Testis (tissue), 3 donors: Measurements from ENCODE around the gene CHN2. TPM values are rescaled to one million over a fixed set of nuclear protein-coding genes. Genes with fewer than 3 reads are reported as not detected.

Experiments
- DNase-seq: peaks from one replicate; pipeline ENCODE4 v3.0.0-alpha.2; 2019
- H3K27ac ChIP-seq, 2 donors: fragments of 200-600 bp; sonication (generic); one replicate each; pipeline ENCODE4 v1.5.1; 2019
- H3K27me3 ChIP-seq: fragments of 200-600 bp; sonication (generic); one replicate; pipeline ENCODE4 v1.5.1; 2019
- H3K36me3 ChIP-seq: fragments of 200-600 bp; sonication (generic); one replicate; pipeline ENCODE4 v1.5.1; 2017; ENCODE audit warnings: low read depth; ENCODE audit errors: missing control alignments
- H3K4me1 ChIP-seq: fragments of 200-600 bp; sonication (generic); one replicate; pipeline ENCODE4 v1.5.1; 2019
- H3K4me3 ChIP-seq, 2 donors: fragments of 200-600 bp; sonication (generic); one replicate each; pipeline ENCODE4 v1.5.1; 2017 to 2019
- H3K9me3 ChIP-seq: fragments of 200-600 bp; sonication (generic); one replicate; pipeline ENCODE4 v1.5.1; 2017
- POLR2A ChIP-seq: fragments of 450-650 bp; IDR thresholded peaks from one replicate; pipeline ENCODE4 v1.6.1; 2017; ENCODE audit warnings: antibody characterized with exemption, mild to moderate bottlenecking, moderate library complexity
- WGBS, 2 donors: methylation state at CpG; one replicate each; pipeline ENCODE4 v1.1.5; 2018; 5-methylcytosine and 5-hydroxymethylcytosine counted together
- intact Hi-C: fragments of 100-400 bp; cut with DNase I; formaldehyde crosslinking; loops from one replicate; pipeline ENCODE4 v1.15.1; 2023; ENCODE audit warnings: low total_unique reads
- polyA plus RNA-seq: library from polyadenylated mRNA; stranded (reverse); fragments of 350-450 nt; fragmentation: Illumina TruSeq; extraction: RNeasy Lipid Tissue Mini Kit (QIAGEN cat#74804); gene quantifications from one replicate; pipeline ENCODE4 v1.2.3, GENCODE V29; 2014; ENCODE audit warnings: low read depth, low replicate concordance; ENCODE audit not compliant: insufficient read depth
- total RNA-seq, 2 donors: library from RNA; depleted of rRNA; stranded (reverse); fragments of >200 nt; gene quantifications; one replicate each; pipeline ENCODE4 v1.2.3, GENCODE V29; 2016
- TF ChIP-seq, protein P1 (sequence below), 3 experiments: fragments of 450-650 bp in 2 of 3; fragments of 200-600 bp in 1 of 3; sonication (generic) in 1 of 3; IDR thresholded peaks; one replicate each; pipeline ENCODE4 v1.5.1; 2016 to 2019; ENCODE audit warnings: antibody characterized with exemption in 3 of 3, mild to moderate bottlenecking in 2 of 3, moderate library complexity in 1 of 3

Gene CHN2
- total and polyA plus RNA-seq, 3 donors from 2014 or later: 8.6 to 27.4 (median 15.1) TPM

- no peak for TF ChIP-seq POLR2A
- TF ChIP-seq, protein P1, sequence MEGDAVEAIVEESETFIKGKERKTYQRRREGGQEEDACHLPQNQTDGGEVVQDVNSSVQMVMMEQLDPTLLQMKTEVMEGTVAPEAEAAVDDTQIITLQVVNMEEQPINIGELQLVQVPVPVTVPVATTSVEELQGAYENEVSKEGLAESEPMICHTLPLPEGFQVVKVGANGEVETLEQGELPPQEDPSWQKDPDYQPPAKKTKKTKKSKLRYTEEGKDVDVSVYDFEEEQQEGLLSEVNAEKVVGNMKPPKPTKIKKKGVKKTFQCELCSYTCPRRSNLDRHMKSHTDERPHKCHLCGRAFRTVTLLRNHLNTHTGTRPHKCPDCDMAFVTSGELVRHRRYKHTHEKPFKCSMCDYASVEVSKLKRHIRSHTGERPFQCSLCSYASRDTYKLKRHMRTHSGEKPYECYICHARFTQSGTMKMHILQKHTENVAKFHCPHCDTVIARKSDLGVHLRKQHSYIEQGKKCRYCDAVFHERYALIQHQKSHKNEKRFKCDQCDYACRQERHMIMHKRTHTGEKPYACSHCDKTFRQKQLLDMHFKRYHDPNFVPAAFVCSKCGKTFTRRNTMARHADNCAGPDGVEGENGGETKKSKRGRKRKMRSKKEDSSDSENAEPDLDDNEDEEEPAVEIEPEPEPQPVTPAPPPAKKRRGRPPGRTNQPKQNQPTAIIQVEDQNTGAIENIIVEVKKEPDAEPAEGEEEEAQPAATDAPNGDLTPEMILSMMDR (IDR thresholded peaks at IDR 0.05): no peak
- H3K27ac ChIP-seq: no peak overlapping the region
- no peaks in the 10 kb centered on the region for H3K36me3 ChIP-seq
- peaks cover 5% of the 10 kb centered on the region for H3K4me1 ChIP-seq
- no peak overlapping the region for H3K4me3 ChIP-seq
- intact Hi-C loops: no loop called here
- H3K9me3 ChIP-seq: no peaks in the 10 kb centered on the region
- 89 to 92% methylated on average over 3 of the region's 3 CpGs for WGBS, 2 donors
- no peaks in the 10 kb centered on the region for H3K27me3 ChIP-seq
- DNase-seq: no peak
These were observed 2.5 kb downstream of the CHN2 start for GRCh38 chr7:29196971-29197595.

- H3K27me3 ChIP-seq: no peaks in the 10 kb centered on the region
- H3K4me1 ChIP-seq: peaks cover 5% of the 10 kb centered on the region
- intact Hi-C loops: no loop called here
- DNase-seq: no peak
- no peak overlapping the region for H3K4me3 ChIP-seq
- no peak overlapping the region for H3K27ac ChIP-seq
- no peaks in the 10 kb centered on the region for H3K9me3 ChIP-seq
- H3K36me3 ChIP-seq: no peaks in the 10 kb centered on the region
- 98 to 100% methylated on average over 3 of the region's 3 CpGs for WGBS, 2 donors
- TF ChIP-seq, protein P1 (IDR thresholded peaks at IDR 0.05): no peak
- TF ChIP-seq POLR2A: no peak
These were observed 3.3 kb downstream of the CHN2 start for GRCh38 chr7:29197916-29198315.

DNA sequence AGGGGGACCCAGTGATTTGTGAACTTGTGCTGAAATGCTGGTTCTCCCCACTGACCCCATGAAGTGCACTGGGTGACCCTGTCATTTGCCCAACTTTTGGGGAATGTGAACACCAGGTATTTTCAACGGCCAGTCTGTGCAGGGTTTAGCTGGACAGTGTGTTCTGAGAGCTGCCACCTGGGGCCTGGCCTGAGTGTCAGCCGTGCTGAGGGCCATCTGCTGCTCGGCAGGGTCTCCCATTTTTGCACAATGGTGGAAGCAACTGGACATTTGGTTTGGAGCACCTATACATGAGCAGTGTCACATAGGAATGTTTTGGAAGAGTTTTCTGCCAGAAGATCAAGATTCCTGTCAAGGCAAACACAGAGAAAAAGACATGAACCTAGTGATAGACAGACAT lies 5.2 kb downstream of the CHN2 start:
- Histone ChIP-seq H3K9me3 (no peaks in the 10 kb centered on the region), H3K27me3 (no peaks in the 10 kb centered on the region), H3K36me3 (no peaks in the 10 kb centered on the region), H3K4me3 (no peak overlapping the region), H3K4me1 (no peaks in the 10 kb centered on the region), H3K27ac (no peak overlapping the region)
- WGBS, 2 donors: 75 to 100% methylated on average over 2 to 3 of the region's 3 CpGs
- no peak for DNase-seq
- TF ChIP-seq, protein P1 (IDR thresholded peaks at IDR 0.05): no peak
- no peak for TF ChIP-seq POLR2A
- intact Hi-C loops: no loop called here

DNA sequence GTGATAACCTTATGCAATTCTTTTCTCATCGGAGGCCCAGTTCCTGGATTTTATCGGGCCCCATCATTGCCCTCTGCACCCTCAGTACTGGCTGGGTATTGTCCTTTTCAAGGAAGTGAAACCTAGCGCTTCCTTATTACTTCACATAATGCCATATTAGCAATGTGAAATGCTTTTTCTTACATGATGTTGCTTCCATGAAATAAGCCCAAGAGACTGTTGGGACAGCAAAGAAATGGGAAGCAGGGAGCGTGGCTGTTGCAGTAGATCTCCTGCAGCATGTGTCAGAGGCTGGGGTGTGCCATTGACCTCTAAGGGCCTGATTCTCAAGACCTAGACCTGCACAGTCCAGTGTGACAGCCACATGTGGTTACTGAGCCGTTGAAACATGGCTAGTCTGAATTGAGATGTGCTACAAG lies 8.1 kb downstream of the CHN2 start:
- no peaks in the 10 kb centered on the region for H3K36me3 ChIP-seq
- no peaks in the 10 kb centered on the region for H3K27me3 ChIP-seq
- H3K4me1 ChIP-seq: no peaks in the 10 kb centered on the region
- peak; percentile 27 for DNase-seq
- TF ChIP-seq, protein P1 (IDR thresholded peaks at IDR 0.05): no peak
- TF ChIP-seq POLR2A: no peak
- H3K9me3 ChIP-seq: no peaks in the 10 kb centered on the region
- 83 to 85% methylated on average over 5 of the region's 5 CpGs for WGBS, 2 donors
- no peak overlapping the region for H3K27ac ChIP-seq
- intact Hi-C loops: no loop called here
- no peak overlapping the region for H3K4me3 ChIP-seq
